HCT116 (cell line): ENCODE data around the gene PRCP. TPM values are rescaled to one million over a fixed set of nuclear protein-coding genes. Genes with fewer than 3 reads are reported as not detected.

ENCODE experiments used
- ATAC-seq: fragments of 200-7000 bp; cut with Tn5 transposase; 2 replicates; pipeline ENCODE4 v1.9.1; 2020; ENCODE audit warnings: mild to moderate bottlenecking, moderate library complexity
- BruUV-seq: library from RNA; stranded (reverse); fragments of 400-500 nt; replicated peaks from 2 replicates; lab custom pipeline; 2021; lab: Mats Ljungman, UMichigan
- CTCF ChIA-PET: fragments of 300-600 bp; sonication (Branson Sonifier 250); formaldehyde crosslinking; loops from one replicate; lab custom pipeline; 2021; ENCODE audit warnings: antibody characterized with exemption; lab: Charles Lee
- POLR2A ChIA-PET: fragments of 300-600, 350-600 bp; sonication (Branson Sonifier 250); formaldehyde crosslinking; loops from one replicate; lab custom pipeline; 2021; ENCODE audit warnings: antibody characterized with exemption; lab: Charles Lee
- RAD21 ChIA-PET, 2 experiments: fragments of 300-600 bp; sonication (Branson Sonifier 250); formaldehyde crosslinking; loops; one replicate each; lab custom pipeline; 2023; ENCODE audit warnings: low total read pairs in 2 of 2; ENCODE audit not compliant: uncharacterized antibody in 2 of 2, unreplicated experiment in 2 of 2, low non-redundant PET in 1 of 2; lab: Charles Lee
- DNase-seq: peaks from one replicate; pipeline ENCODE4 v3.0.0-alpha.2; 2010; ENCODE audit warnings: low read depth, low spot score
- H2AFZ ChIP-seq: fragments of 200-600 bp; shearing (Covaris generic), sonication (generic); 2 replicates; pipeline ENCODE4 v1.6.1; 2017; ENCODE audit warnings: low read depth, mixed run types, mixed read lengths, antibody characterized with exemption, low read length; ENCODE audit not compliant: poor library complexity, severe bottlenecking
- H3K27ac ChIP-seq: 2 replicates; pipeline ENCODE4 v1.5.1; 2012; ENCODE audit warnings: low read depth, low read length
- H3K27me3 ChIP-seq: fragments of 200-600 bp; sonication (generic); 2 replicates; pipeline ENCODE4 v1.6.1; 2016; ENCODE audit warnings: mixed run types, low read length, mixed read lengths; ENCODE audit not compliant: insufficient read depth
- H3K36me3 ChIP-seq, 2 experiments: fragments of 200-500 bp in 1 of 2; fragments of 200-600 bp in 1 of 2; sonication (Bioruptor generic) in 1 of 2; sonication (generic) in 1 of 2; 2 replicates each; pipeline versions ENCODE4 v1.5.1 to v1.6.1; 2014 to 2016; ENCODE audit warnings: low read length in 2 of 2, inconsistent platforms in 1 of 2, mixed read lengths in 1 of 2, mixed run types in 1 of 2; ENCODE audit not compliant: insufficient read depth in 2 of 2, control insufficient read depth in 1 of 2
- H3K4me1 ChIP-seq, 2 experiments: fragments of 200-600 bp in 1 of 2; sonication (generic) in 1 of 2; 2 replicates each; pipeline versions ENCODE4 v1.5.1 to v1.6.1; 2012 to 2017; ENCODE audit warnings: low read length in 2 of 2, inconsistent platforms in 1 of 2, mild to moderate bottlenecking in 1 of 2, mixed read lengths in 1 of 2, mixed run types in 1 of 2, moderate library complexity in 1 of 2; ENCODE audit not compliant: insufficient read depth in 2 of 2, control insufficient read depth in 1 of 2
- H3K4me2 ChIP-seq: fragments of 200-600 bp; sonication (generic); 2 replicates; pipeline ENCODE4 v1.6.1; 2017; ENCODE audit warnings: mixed run types, low read length, mixed read lengths
- H3K4me3 ChIP-seq, 2 experiments: fragments of 200-600 bp in 1 of 2; sonication (generic) in 1 of 2; replicated peaks in 1 of 2; 2 replicates each; pipeline ENCODE4 v1.5.1; 2011 to 2016; ENCODE audit warnings: low read length in 2 of 2, control low read depth in 1 of 2, low read depth in 1 of 2, mild to moderate bottlenecking in 1 of 2, mixed read lengths in 1 of 2, mixed run types in 1 of 2
- H3K79me2 ChIP-seq: fragments of 200-600 bp; sonication (generic); 2 replicates; pipeline ENCODE4 v1.6.1; 2017; ENCODE audit warnings: mild to moderate bottlenecking, mixed run types, low read length, moderate library complexity, mixed read lengths; ENCODE audit not compliant: insufficient read depth
- H3K9ac ChIP-seq: fragments of 200-600 bp; sonication (generic); 2 replicates; pipeline ENCODE4 v1.6.1; 2016; ENCODE audit warnings: low read length, mixed read lengths
- H3K9me2 ChIP-seq: fragments of 200-600 bp; sonication (generic), shearing (Covaris generic); 2 replicates; pipeline ENCODE4 v1.6.1; 2017; ENCODE audit warnings: mixed run types, mild to moderate bottlenecking, moderate library complexity; ENCODE audit not compliant: insufficient read depth
- H3K9me3 ChIP-seq, 2 experiments: fragments of 200-500 bp in 1 of 2; fragments of 200-600 bp in 1 of 2; sonication (Bioruptor generic) in 1 of 2; sonication (generic) in 1 of 2; 2 replicates each; pipeline ENCODE4 v1.6.1; 2014 to 2017; ENCODE audit warnings: low read length in 2 of 2, mixed read lengths in 2 of 2, inconsistent platforms in 1 of 2, low read depth in 1 of 2, mild to moderate bottlenecking in 1 of 2, mixed run types in 1 of 2, moderate library complexity in 1 of 2; ENCODE audit not compliant: control insufficient read depth in 1 of 2, insufficient read depth in 1 of 2
- H4K20me1 ChIP-seq: fragments of 200-600 bp; sonication (generic), shearing (Covaris generic); 2 replicates; pipeline ENCODE4 v1.6.1; 2017; ENCODE audit warnings: mixed run types, mild to moderate bottlenecking, moderate library complexity; ENCODE audit not compliant: insufficient read depth
- CBX3 ChIP-seq: IDR thresholded peaks from 2 replicates; pipeline ENCODE4 v1.6.1; 2012; ENCODE audit warnings: low read depth
- EGR1 ChIP-seq: IDR thresholded peaks from 2 replicates; pipeline ENCODE4 v1.6.1; 2012; ENCODE audit warnings: low read depth
- EZH2 ChIP-seq: fragments of 200-600 bp; sonication (generic); IDR thresholded peaks from 2 replicates; pipeline ENCODE4 v1.6.1; 2017; ENCODE audit warnings: antibody characterized with exemption, mixed run types
- FOSL1 ChIP-seq: IDR thresholded peaks from 2 replicates; pipeline ENCODE4 v1.6.1; 2012; ENCODE audit warnings: low read depth
- RAD21 ChIP-seq: IDR thresholded peaks from 2 replicates; pipeline ENCODE4 v1.6.1; 2012; ENCODE audit warnings: low read depth, mild to moderate bottlenecking
- SIN3A ChIP-seq: IDR thresholded peaks from 2 replicates; pipeline ENCODE4 v1.6.1; 2012; ENCODE audit warnings: low read depth
- SP1 ChIP-seq: IDR thresholded peaks from 2 replicates; pipeline ENCODE4 v1.6.1; 2012; ENCODE audit warnings: low read depth
- YY1 ChIP-seq: IDR thresholded peaks from 2 replicates; pipeline ENCODE4 v1.6.1; 2011; ENCODE audit warnings: low read length, low read depth, moderate library complexity, mild to moderate bottlenecking; ENCODE audit not compliant: insufficient replicate concordance; ENCODE audit errors: extremely low read depth
- ZFX ChIP-seq: fragments of 450-650 bp; IDR thresholded peaks from 2 replicates; pipeline ENCODE4 v1.6.1; 2017
- ZNF274 ChIP-seq: fragments of 200-500 bp; sonication (Bioruptor generic); IDR thresholded peaks from 2 replicates; pipeline ENCODE4 v1.6.1; 2014; ENCODE audit warnings: mild to moderate bottlenecking, low read depth, low read length, inconsistent platforms
- intact Hi-C: fragments of 100-400 bp; cut with micrococcal nuclease; formaldehyde crosslinking; loops from 2 replicates; pipeline ENCODE4 v1.10.0; 2022
- total RNA-seq: library from RNA; stranded (reverse); gene quantifications from one replicate; pipeline ENCODE4 v1.2.1, GENCODE V29; 2021; ENCODE audit not compliant: unreplicated experiment
- TF ChIP-seq, protein P1 (sequence below), 3 experiments: fragments of 200-600 bp in 1 of 3; sonication (generic) in 1 of 3; IDR thresholded peaks in 2 of 3; conservative IDR thresholded peaks in 1 of 3; 2 replicates each; pipeline ENCODE4 v1.5.1; 2012 to 2017; ENCODE audit warnings: low read depth in 2 of 3, low read length in 2 of 3, antibody characterized with exemption in 1 of 3, borderline replicate concordance in 1 of 3, control low read depth in 1 of 3, mild to moderate bottlenecking in 1 of 3, mixed read lengths in 1 of 3, mixed run types in 1 of 3, moderate library complexity in 1 of 3; ENCODE audit not compliant: insufficient read depth in 1 of 3
- TF ChIP-seq, protein P2 (sequence below): IDR thresholded peaks from 2 replicates; pipeline ENCODE4 v1.6.1; 2012
- TF ChIP-seq, protein P3 (sequence below): IDR thresholded peaks from 2 replicates; pipeline ENCODE4 v1.6.1; 2011; ENCODE audit warnings: mild to moderate bottlenecking, low read length, moderate library complexity; ENCODE audit not compliant: insufficient replicate concordance; ENCODE audit errors: extremely low read depth
- TF ChIP-seq, protein P4 (sequence below): IDR thresholded peaks from 2 replicates; pipeline ENCODE4 v1.6.1; 2012

PRCP gene
- total RNA-seq, 1 experiment from 2014 or later, result 50.0 TPM

DNA sequence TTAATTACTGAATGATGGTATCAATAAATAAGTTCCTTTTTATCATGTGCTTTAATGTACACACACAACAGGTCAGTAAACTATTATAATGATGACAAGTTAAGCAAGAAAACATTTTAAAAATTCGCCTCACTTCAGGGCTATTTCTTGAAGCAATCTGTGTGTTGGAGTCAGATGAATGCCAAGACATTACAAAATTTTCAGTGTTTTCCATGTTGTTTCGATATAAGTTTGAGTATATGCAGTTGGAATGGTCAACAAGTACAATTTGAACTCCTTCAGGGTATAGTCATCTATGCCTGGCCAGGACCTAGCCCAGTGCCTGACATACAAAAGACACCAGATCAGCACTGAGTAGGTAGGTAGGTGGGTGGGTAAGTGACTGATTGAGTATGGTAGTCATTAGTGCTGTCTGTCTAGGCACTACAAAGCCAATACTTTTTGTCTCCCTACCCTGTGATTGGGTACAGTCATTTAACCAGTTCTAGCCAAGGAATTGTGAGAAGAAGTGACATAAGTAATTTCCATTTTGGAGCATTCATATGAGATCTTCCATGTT is 7.5 kb downstream of the PRCP start (continued):
- TF ChIP-seq, protein P1, sequence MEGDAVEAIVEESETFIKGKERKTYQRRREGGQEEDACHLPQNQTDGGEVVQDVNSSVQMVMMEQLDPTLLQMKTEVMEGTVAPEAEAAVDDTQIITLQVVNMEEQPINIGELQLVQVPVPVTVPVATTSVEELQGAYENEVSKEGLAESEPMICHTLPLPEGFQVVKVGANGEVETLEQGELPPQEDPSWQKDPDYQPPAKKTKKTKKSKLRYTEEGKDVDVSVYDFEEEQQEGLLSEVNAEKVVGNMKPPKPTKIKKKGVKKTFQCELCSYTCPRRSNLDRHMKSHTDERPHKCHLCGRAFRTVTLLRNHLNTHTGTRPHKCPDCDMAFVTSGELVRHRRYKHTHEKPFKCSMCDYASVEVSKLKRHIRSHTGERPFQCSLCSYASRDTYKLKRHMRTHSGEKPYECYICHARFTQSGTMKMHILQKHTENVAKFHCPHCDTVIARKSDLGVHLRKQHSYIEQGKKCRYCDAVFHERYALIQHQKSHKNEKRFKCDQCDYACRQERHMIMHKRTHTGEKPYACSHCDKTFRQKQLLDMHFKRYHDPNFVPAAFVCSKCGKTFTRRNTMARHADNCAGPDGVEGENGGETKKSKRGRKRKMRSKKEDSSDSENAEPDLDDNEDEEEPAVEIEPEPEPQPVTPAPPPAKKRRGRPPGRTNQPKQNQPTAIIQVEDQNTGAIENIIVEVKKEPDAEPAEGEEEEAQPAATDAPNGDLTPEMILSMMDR (IDR thresholded peaks at IDR 0.05 in 2 of 3, conservative IDR thresholded peaks at IDR 0.05 in 1 of 3; ENCODE audit: borderline replicate concordance in 1 of 3, insufficient read depth in 1 of 3, low read depth in 2 of 3, low read length in 2 of 3), result no peak
- TF ChIP-seq ZFX, result no peak
- TF ChIP-seq, all 23 proteins: peak for 0

DNA sequence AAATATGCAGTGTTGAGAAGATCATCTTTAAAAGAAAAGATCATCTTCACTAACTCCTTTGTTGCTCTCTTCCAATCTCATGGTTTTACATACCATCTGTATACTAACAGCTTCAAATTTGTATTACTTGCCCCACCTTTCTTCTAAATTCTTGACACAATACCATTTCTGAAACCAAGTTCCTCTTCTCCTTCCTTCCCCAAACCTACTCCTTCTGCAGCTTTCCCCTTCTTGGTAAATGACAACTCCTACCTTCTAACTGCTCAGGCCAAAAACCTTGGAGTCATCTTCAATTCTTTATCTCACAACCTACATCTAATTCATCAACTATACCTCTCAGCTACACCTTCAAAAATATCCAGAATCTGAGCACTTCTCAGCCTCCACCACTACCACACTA is 9.3 kb downstream of the PRCP start:
- Histone ChIP-seq H3K27me3 (no peaks in the 10 kb centered on the region; the same call in 1 of the 2 replicates), H3K27ac (no peak overlapping the region), H3K4me2 (no peak overlapping the region), H3K4me3 (no peak overlapping the region), H4K20me1 (no peaks in the 10 kb centered on the region), H3K36me3 (no peaks in the 10 kb centered on the region), H3K4me1 (no peaks in the 10 kb centered on the region), H3K9me3 (no peaks in the 10 kb centered on the region), H3K9me2 (no peaks in the 10 kb centered on the region), H3K79me2 (peaks cover 5% of the 10 kb centered on the region; the same call in 1 of the 2 replicates), H2AFZ (no peak overlapping the region), H3K9ac (no peak overlapping the region)
- ATAC-seq, result no peak
- DNase-seq, result no peak
- RAD21 ChIA-PET, result no interaction called here
- CTCF ChIA-PET, result no interaction called here
- POLR2A ChIA-PET, result no interaction called here
- TF ChIP-seq SIN3A (no peak), RAD21 (no peak), ZFX (no peak), SP1 (no peak), ZNF274 (no peak), CBX3 (no peak), YY1 (no peak), FOSL1 (no peak), EGR1 (no peak), EZH2 (no peak)
- TF ChIP-seq, protein P2, sequence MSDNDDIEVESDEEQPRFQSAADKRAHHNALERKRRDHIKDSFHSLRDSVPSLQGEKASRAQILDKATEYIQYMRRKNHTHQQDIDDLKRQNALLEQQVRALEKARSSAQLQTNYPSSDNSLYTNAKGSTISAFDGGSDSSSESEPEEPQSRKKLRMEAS, result no peak
- TF ChIP-seq, protein P3, sequence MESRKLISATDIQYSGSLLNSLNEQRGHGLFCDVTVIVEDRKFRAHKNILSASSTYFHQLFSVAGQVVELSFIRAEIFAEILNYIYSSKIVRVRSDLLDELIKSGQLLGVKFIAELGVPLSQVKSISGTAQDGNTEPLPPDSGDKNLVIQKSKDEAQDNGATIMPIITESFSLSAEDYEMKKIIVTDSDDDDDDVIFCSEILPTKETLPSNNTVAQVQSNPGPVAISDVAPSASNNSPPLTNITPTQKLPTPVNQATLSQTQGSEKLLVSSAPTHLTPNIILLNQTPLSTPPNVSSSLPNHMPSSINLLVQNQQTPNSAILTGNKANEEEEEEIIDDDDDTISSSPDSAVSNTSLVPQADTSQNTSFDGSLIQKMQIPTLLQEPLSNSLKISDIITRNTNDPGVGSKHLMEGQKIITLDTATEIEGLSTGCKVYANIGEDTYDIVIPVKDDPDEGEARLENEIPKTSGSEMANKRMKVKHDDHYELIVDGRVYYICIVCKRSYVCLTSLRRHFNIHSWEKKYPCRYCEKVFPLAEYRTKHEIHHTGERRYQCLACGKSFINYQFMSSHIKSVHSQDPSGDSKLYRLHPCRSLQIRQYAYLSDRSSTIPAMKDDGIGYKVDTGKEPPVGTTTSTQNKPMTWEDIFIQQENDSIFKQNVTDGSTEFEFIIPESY, result no peak
- TF ChIP-seq, protein P1 (IDR thresholded peaks at IDR 0.05 in 2 of 3, conservative IDR thresholded peaks at IDR 0.05 in 1 of 3; ENCODE audit: borderline replicate concordance in 1 of 3, insufficient read depth in 1 of 3, low read depth in 2 of 3, low read length in 2 of 3), result no peak
- TF ChIP-seq, protein P4, sequence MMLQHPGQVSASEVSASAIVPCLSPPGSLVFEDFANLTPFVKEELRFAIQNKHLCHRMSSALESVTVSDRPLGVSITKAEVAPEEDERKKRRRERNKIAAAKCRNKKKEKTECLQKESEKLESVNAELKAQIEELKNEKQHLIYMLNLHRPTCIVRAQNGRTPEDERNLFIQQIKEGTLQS, result no peak
- intact Hi-C loops, result no loop called here
- BruUV-seq, result no TSS peak
